H9 (cell line): Measurements from ENCODE around the gene FCRLA. TPM values are rescaled to one million over a fixed set of nuclear protein-coding genes. Genes with fewer than 3 reads are reported as not detected.

Experiments
- DNase-seq: peaks from one replicate; pipeline ENCODE4 v3.0.0-alpha.2; 2017
- H2AFZ ChIP-seq: one replicate; pipeline ENCODE4 v1.6.1; 2013; ENCODE audit warnings: mild to moderate bottlenecking, low read length, control low read depth, moderate library complexity
- H2AK5ac ChIP-seq: 2 replicates; pipeline ENCODE4 v1.6.1; 2013; ENCODE audit warnings: low read length, control low read depth, mixed read lengths; ENCODE audit not compliant: insufficient read length
- H2BK120ac ChIP-seq: one replicate; pipeline ENCODE4 v1.6.1; 2013; ENCODE audit warnings: low read depth, mild to moderate bottlenecking, low read length, control low read depth, inconsistent platforms; ENCODE audit not compliant: poor library complexity, severe bottlenecking
- H2BK12ac ChIP-seq: 2 replicates; pipeline ENCODE4 v1.6.1; 2013; ENCODE audit warnings: low read length, control low read depth, mixed read lengths, low read depth; ENCODE audit not compliant: insufficient read length
- H2BK15ac ChIP-seq: 2 replicates; pipeline ENCODE4 v1.6.1; 2013; ENCODE audit warnings: low read depth, low read length, control low read depth
- H2BK20ac ChIP-seq: one replicate; pipeline ENCODE4 v1.6.1; 2013; ENCODE audit warnings: low read depth, mild to moderate bottlenecking, low read length, control low read depth, inconsistent platforms; ENCODE audit not compliant: poor library complexity, severe bottlenecking
- H2BK5ac ChIP-seq: 2 replicates; pipeline ENCODE4 v1.6.1; 2013; ENCODE audit warnings: low read length, control low read depth, mixed read lengths; ENCODE audit not compliant: insufficient read length
- H3K14ac ChIP-seq: 2 replicates; pipeline ENCODE4 v1.6.1; 2013; ENCODE audit warnings: low read length, control low read depth; ENCODE audit not compliant: insufficient read depth
- H3K18ac ChIP-seq: 2 replicates; pipeline ENCODE4 v1.6.1; 2013; ENCODE audit warnings: low read depth, mild to moderate bottlenecking, mixed read lengths, low read length, control low read depth; ENCODE audit not compliant: insufficient read length
- H3K23ac ChIP-seq: 2 replicates; pipeline ENCODE4 v1.6.1; 2013; ENCODE audit warnings: low read length, control low read depth, mixed read lengths, low read depth; ENCODE audit not compliant: insufficient read length
- H3K23me2 ChIP-seq: 2 replicates; pipeline ENCODE4 v1.6.1; 2013; ENCODE audit warnings: low read depth, mild to moderate bottlenecking, mixed read lengths, low read length, control low read depth; ENCODE audit not compliant: insufficient read length, poor library complexity, severe bottlenecking
- H3K27ac ChIP-seq: 2 replicates; pipeline ENCODE4 v1.5.1; 2013; ENCODE audit warnings: low read length, control low read depth, mixed read lengths, low read depth; ENCODE audit not compliant: insufficient read length
- H3K27me3 ChIP-seq: 2 replicates; pipeline ENCODE4 v1.6.1; 2013; ENCODE audit warnings: low read length, control low read depth, inconsistent platforms; ENCODE audit not compliant: insufficient read depth
- H3K4ac ChIP-seq: 2 replicates; pipeline ENCODE4 v1.6.1; 2013; ENCODE audit warnings: low read depth, mild to moderate bottlenecking, control low read depth, inconsistent platforms, low read length, moderate library complexity
- H3K4me1 ChIP-seq: 2 replicates; pipeline ENCODE4 v1.6.1; 2013; ENCODE audit warnings: low read length, control low read depth, inconsistent platforms; ENCODE audit not compliant: insufficient read depth
- H3K4me2 ChIP-seq: 2 replicates; pipeline ENCODE4 v1.6.1; 2013; ENCODE audit warnings: low read length, control low read depth, mixed read lengths; ENCODE audit not compliant: insufficient read length, insufficient read depth
- H3K56ac ChIP-seq: 2 replicates; pipeline ENCODE4 v1.6.1; 2013; ENCODE audit warnings: low read depth, mild to moderate bottlenecking, mixed read lengths, low read length, control low read depth; ENCODE audit not compliant: insufficient read length
- H3K79me1 ChIP-seq: 2 replicates; pipeline ENCODE4 v1.6.1; 2013; ENCODE audit warnings: low read depth, mild to moderate bottlenecking, moderate library complexity, low read length, control low read depth, inconsistent platforms; ENCODE audit not compliant: insufficient read depth, poor library complexity, severe bottlenecking
- H3K79me2 ChIP-seq: 2 replicates; pipeline ENCODE4 v1.6.1; 2013; ENCODE audit warnings: low read length, control low read depth, inconsistent platforms; ENCODE audit not compliant: insufficient read depth
- H3K9ac ChIP-seq: 2 replicates; pipeline ENCODE4 v1.6.1; 2013; ENCODE audit warnings: low read length, control low read depth, mixed read lengths; ENCODE audit not compliant: insufficient read length; ENCODE audit errors: extremely low read depth
- H3K9me3 ChIP-seq: one replicate; pipeline ENCODE4 v1.6.1; 2013; ENCODE audit warnings: low read depth, low read length, inconsistent platforms; ENCODE audit not compliant: control insufficient read depth
- H3T11ph ChIP-seq: one replicate; pipeline ENCODE4 v1.6.1; 2013; ENCODE audit warnings: mild to moderate bottlenecking, low read length, control low read depth, inconsistent platforms
- H4K20me1 ChIP-seq: one replicate; pipeline ENCODE4 v1.6.1; 2013; ENCODE audit not compliant: control insufficient read depth, insufficient read length, insufficient read depth
- H4K5ac ChIP-seq: 2 replicates; pipeline ENCODE4 v1.6.1; 2013; ENCODE audit warnings: low read depth, mild to moderate bottlenecking, mixed read lengths, low read length, control low read depth; ENCODE audit not compliant: insufficient read length
- H4K8ac ChIP-seq: replicated peaks from 2 replicates; pipeline ENCODE4 v1.6.1; 2013; ENCODE audit warnings: low read length, control low read depth, mixed read lengths, low read depth; ENCODE audit not compliant: insufficient read length
- H4K91ac ChIP-seq: 2 replicates; pipeline ENCODE4 v1.6.1; 2013; ENCODE audit warnings: low read depth, mild to moderate bottlenecking, moderate library complexity, mixed read lengths, low read length, control low read depth; ENCODE audit not compliant: insufficient read length
- H3K27ac Mint-ChIP-seq, 3 experiments: 2 replicates in 2 of 3; 3 replicates in 1 of 3; pipeline ENCODE4 v1.8.0; 2020 to 2021; ENCODE audit warnings: mixed read lengths in 3 of 3, mild to moderate bottlenecking in 1 of 3, moderate library complexity in 1 of 3
- H3K27me3 Mint-ChIP-seq: 2 replicates; pipeline ENCODE4 v1.8.0; 2021; ENCODE audit warnings: low read depth, mild to moderate bottlenecking, moderate library complexity, mixed read lengths
- H3K36me3 Mint-ChIP-seq, 3 experiments: 2 replicates in 2 of 3; 3 replicates in 1 of 3; pipeline ENCODE4 v1.8.0; 2020 to 2021; ENCODE audit warnings: low read depth in 3 of 3, mixed read lengths in 3 of 3; ENCODE audit not compliant: insufficient read depth in 1 of 3
- H3K4me1 Mint-ChIP-seq, 2 experiments: 2 replicates each; pipeline ENCODE4 v1.8.0; 2020; ENCODE audit warnings: mixed read lengths in 2 of 2
- H3K4me3 Mint-ChIP-seq, 2 experiments: 2 replicates in 1 of 2; 3 replicates in 1 of 2; pipeline ENCODE4 v1.8.0; 2020 to 2021; ENCODE audit warnings: mild to moderate bottlenecking in 2 of 2, mixed read lengths in 2 of 2, moderate library complexity in 1 of 2
- H3K9me3 Mint-ChIP-seq, 2 experiments: 2 replicates in 1 of 2; 3 replicates in 1 of 2; pipeline ENCODE4 v1.8.0; 2020; ENCODE audit warnings: mild to moderate bottlenecking in 2 of 2, mixed read lengths in 2 of 2, moderate library complexity in 1 of 2
- CTCF ChIP-seq: fragments of 200-600 bp; sonication (generic); conservative IDR thresholded peaks from 3 replicates; pipeline ENCODE4 v1.8.0; 2021; ENCODE audit warnings: antibody characterized with exemption, mild to moderate bottlenecking
- WGBS: extraction: QIAGEN DNeasy Blood & Tissue Kit; methylation state at CpG from one replicate; pipeline ENCODE4 v1.1.7; 2013; ENCODE audit warnings: missing lambda C conversion rate, low lambda C conversion rate, mixed read lengths; ENCODE audit not compliant: insufficient read length; ENCODE audit errors: extremely low coverage; 5-methylcytosine and 5-hydroxymethylcytosine counted together
- total RNA-seq: library from RNA; stranded (reverse); gene quantifications from 2 replicates; pipeline ENCODE4 v1.2.1, GENCODE V29; 2021

Gene FCRLA
- total RNA-seq, 1 experiment from 2014 or later = not detected

- Mint-ChIP-seq H3K9me3 (no peaks in the 10 kb centered on the region), H3K27ac (no peak overlapping the region), H3K27me3 (peaks cover 2% of the 10 kb centered on the region), H3K4me1 (peaks cover 12 to 18% of the 10 kb centered on the region in 2 experiments), H3K36me3 (no peaks in the 10 kb centered on the region), H3K4me3 (no peak overlapping the region)
- no peak overlapping the region for H3K56ac ChIP-seq
- no peak overlapping the region for H3K9ac ChIP-seq
- no CpG with 5 or more reads among the region's 4 CpGs for WGBS
- no peak overlapping the region for H4K8ac ChIP-seq
- H3K79me2 ChIP-seq = no peaks in the 10 kb centered on the region
- no peak overlapping the region for H3K4me2 ChIP-seq
- no peaks in the 10 kb centered on the region for H3K79me1 ChIP-seq
- H3K27me3 ChIP-seq = no peaks in the 10 kb centered on the region
- H2BK15ac ChIP-seq = no peak overlapping the region
- TF ChIP-seq CTCF = no peak
- H3T11ph ChIP-seq = no peak overlapping the region
- H3K18ac ChIP-seq = no peak overlapping the region
- no peaks in the 10 kb centered on the region for H3K4me1 ChIP-seq
- no peaks in the 10 kb centered on the region for H3K23me2 ChIP-seq
- no peak overlapping the region for H2BK5ac ChIP-seq
- no peak overlapping the region for H2BK120ac ChIP-seq
- H2BK12ac ChIP-seq = no peak overlapping the region
- H2AK5ac ChIP-seq = no peak overlapping the region
- no peak overlapping the region for H4K91ac ChIP-seq
- DNase-seq = no peak
- no peak overlapping the region for H2AFZ ChIP-seq
- H3K14ac ChIP-seq = no peak overlapping the region
- no peaks in the 10 kb centered on the region for H3K9me3 ChIP-seq
- no peak overlapping the region for H3K27ac ChIP-seq
- H4K20me1 ChIP-seq = no peaks in the 10 kb centered on the region
- no peak overlapping the region for H4K5ac ChIP-seq
- no peak overlapping the region for H2BK20ac ChIP-seq
- no peak overlapping the region for H3K23ac ChIP-seq
- H3K4ac ChIP-seq = no peak overlapping the region
Measured at GRCh38 chr1:161705537-161705936, 1.5 kb upstream of the FCRLA start.
